ENCODE measurements around the gene PCSK2. TPM values are rescaled to one million over a fixed set of nuclear protein-coding genes. Genes with fewer than 3 reads are reported as not detected.

Gene PCSK2
- total and polyA plus RNA-seq, 12 donors = 0.32 to 47.6 (median 5.3) TPM

GRCh38 chr20:17228624-17229061, 1.8 kb downstream of the PCSK2 start:
- peak overlapping the region in 1 of 5 donors; percentile 12 for H3K27ac ChIP-seq
- peaks cover 33% of the 10 kb centered on the region for H3K27me3 ChIP-seq
- peak in 3 of 7 donors; percentile 15 to 56 (median 21) for DNase-seq
- no peaks in the 10 kb centered on the region for H3K9me3 ChIP-seq (replicated peaks in 1 of 3)
- no peaks in the 10 kb centered on the region for H3K36me3 ChIP-seq (replicated peaks in 1 of 2)
- 0 to 5% (median 3%) methylated on average over 14 to 25 of the region's 25 CpGs for WGBS, 4 donors
- TF ChIP-seq CTCF (IDR thresholded peaks at IDR 0.05) (no peak), POLR2A (IDR thresholded peaks at IDR 0.05) (no peak)
- no peaks in the 10 kb centered on the region for H3K4me1 ChIP-seq (replicated peaks in 1 of 2)
- intact Hi-C loops (cut with DNase I) = no loop called here
- no peak overlapping the region for H3K4me3 ChIP-seq

- intact Hi-C loops (cut with DNase I) = no loop called here
- Histone ChIP-seq H3K4me3 (no peak overlapping the region), H3K9me3 (replicated peaks in 1 of 3) (no peaks in the 10 kb centered on the region), H3K4me1 (replicated peaks in 1 of 2) (no peaks in the 10 kb centered on the region), H3K27me3 (peaks cover 33% of the 10 kb centered on the region), H3K27ac (no peak overlapping the region), H3K36me3 (replicated peaks in 1 of 2) (no peaks in the 10 kb centered on the region)
- DNase-seq = no peak
- no peak for TF ChIP-seq CTCF (IDR thresholded peaks at IDR 0.05)
- WGBS, 4 donors = 25 to 85% (median 35%) methylated on average over 1 of the region's 1 CpG
Measured at GRCh38 chr20:17229256-17229655, 2.4 kb downstream of the PCSK2 start.

GRCh38 chr20:17233626-17234025, 6.8 kb downstream of the PCSK2 start:
- H3K36me3 ChIP-seq (replicated peaks in 1 of 2) = no peaks in the 10 kb centered on the region
- no peaks in the 10 kb centered on the region for H3K4me1 ChIP-seq (replicated peaks in 1 of 2)
- no peaks in the 10 kb centered on the region for H3K9me3 ChIP-seq (replicated peaks in 1 of 3)
- no peak overlapping the region for H3K27ac ChIP-seq
- WGBS, 4 donors = 65 to 70% (median 66%) methylated on average over 4 of the region's 4 CpGs
- no peak for TF ChIP-seq CTCF (IDR thresholded peaks at IDR 0.05)
- no peak for TF ChIP-seq POLR2A (IDR thresholded peaks at IDR 0.05)
- intact Hi-C loops (cut with DNase I) = no loop called here
- DNase-seq = no peak
- no peak overlapping the region for H3K4me3 ChIP-seq
- no peaks in the 10 kb centered on the region for H3K27me3 ChIP-seq

GRCh38 chr20:17236766-17237165, 9.9 kb downstream of the PCSK2 start:
- Histone ChIP-seq H3K4me1 (replicated peaks in 1 of 2) (no peaks in the 10 kb centered on the region), H3K27ac (no peak overlapping the region), H3K4me3 (no peak overlapping the region), H3K27me3 (no peaks in the 10 kb centered on the region), H3K9me3 (replicated peaks in 1 of 3) (no peaks in the 10 kb centered on the region), H3K36me3 (replicated peaks in 1 of 2) (no peaks in the 10 kb centered on the region)
- intact Hi-C loops (cut with DNase I) = no loop called here
- TF ChIP-seq CTCF (IDR thresholded peaks at IDR 0.05) (no peak), POLR2A (IDR thresholded peaks at IDR 0.05) (no peak)
- DNase-seq = no peak
